Thyroid gland (tissue), 4 donors: ENCODE data around the gene BLOC1S5. TPM values are rescaled to one million over a fixed set of nuclear protein-coding genes. Genes with fewer than 3 reads are reported as not detected.
A peak's percentile ranks its signal among the peaks of the same experiment; 100 is the strongest.

ENCODE experiments used
- DNase-seq, 2 donors: peaks; one replicate each; pipeline ENCODE4 v3.0.0-alpha.2; 2019
- H3K27ac ChIP-seq, 3 donors: fragments of 200-600 bp; sonication (generic); 1 replicate in 2 of 3; 2 replicates in 1 of 3; pipeline ENCODE4 v1.5.1; 2016 to 2019; ENCODE audit warnings: mild to moderate bottlenecking in 1 of 3, moderate library complexity in 1 of 3
- H3K27me3 ChIP-seq: fragments of 200-600 bp; sonication (generic); one replicate; pipeline ENCODE4 v1.5.1; 2019
- H3K36me3 ChIP-seq, 2 donors: fragments of 200-600 bp; sonication (generic); one replicate each; pipeline ENCODE4 v1.5.1; 2016 to 2019
- H3K4me1 ChIP-seq, 2 donors: fragments of 200-600 bp; sonication (generic); one replicate each; pipeline ENCODE4 v1.5.1; 2017 to 2019
- H3K4me3 ChIP-seq, 3 donors: fragments of 200-600 bp; sonication (generic); replicated peaks in 1 of 3; 1 replicate in 2 of 3; 2 replicates in 1 of 3; pipeline ENCODE4 v1.5.1; 2016; ENCODE audit warnings: mild to moderate bottlenecking in 1 of 3
- H3K9me3 ChIP-seq: fragments of 200-600 bp; sonication (generic); one replicate; pipeline ENCODE4 v1.5.1; 2017
- CTCF ChIP-seq, 6 experiments: fragments of 200-600 bp in 3 of 6; fragments of 450-650 bp in 3 of 6; sonication (generic) in 3 of 6; IDR thresholded peaks; one replicate each; pipeline ENCODE4 v1.5.1; 2016 to 2019; ENCODE audit warnings: antibody characterized with exemption in 6 of 6, mild to moderate bottlenecking in 2 of 6, inconsistent platforms in 1 of 6, moderate library complexity in 1 of 6
- POLR2A ChIP-seq, 2 donors: fragments of 450-650 bp; IDR thresholded peaks; one replicate each; pipeline ENCODE4 v1.6.1; 2017; ENCODE audit warnings: antibody characterized with exemption in 2 of 2, mild to moderate bottlenecking in 2 of 2, moderate library complexity in 1 of 2
- WGBS, 2 donors: methylation state at CpG; one replicate each; pipeline ENCODE4 v1.1.5; 2017; 5-methylcytosine and 5-hydroxymethylcytosine counted together
- intact Hi-C: fragments of 100-400 bp; cut with DNase I; formaldehyde crosslinking; loops from one replicate; pipeline ENCODE4 v1.15.1; 2023
- total RNA-seq, 4 donors: library from RNA; depleted of rRNA; stranded (reverse); fragments of >200 nt; gene quantifications; one replicate each; pipeline ENCODE4 v1.2.3, GENCODE V29; 2016

BLOC1S5 gene
- total RNA-seq, 4 donors from 2014 or later = 15.2 to 27.7 (median 19.9) TPM

GRCh38 chr6:8102122-8102958 is 38.2 kb upstream of the BLOC1S5 start, which contains the start of gene EEF1E1:
Gene EEF1E1 (minus strand): TSS chr6:8102548. CDS start chr6:8102521, 27 bp downstream.
- peak; percentile 94 to 95 for DNase-seq
- Histone ChIP-seq H3K27ac (peak within 1 kb of the TSS in 1 of 3 donors; percentile 13), H3K4me1 (peaks cover 6 to 8% of the 10 kb centered on the region in 2 donors), H3K9me3 (no peaks in the 10 kb centered on the region), H3K27me3 (no peaks in the 10 kb centered on the region), H3K4me3 (peak within 1 kb of the TSS; percentile 77 to 95 (median 89)), H3K36me3 (no peaks in the 10 kb centered on the region)
- TF ChIP-seq CTCF (IDR thresholded peaks at IDR 0.05) = no peak
- TF ChIP-seq POLR2A (IDR thresholded peaks at IDR 0.05) = peak in 1 of 2 donors; percentile 61
- intact Hi-C loops = no loop called here
- 2 to 3% methylated on average over 31 to 34 of the region's 43 CpGs for WGBS, 2 donors

DNA sequence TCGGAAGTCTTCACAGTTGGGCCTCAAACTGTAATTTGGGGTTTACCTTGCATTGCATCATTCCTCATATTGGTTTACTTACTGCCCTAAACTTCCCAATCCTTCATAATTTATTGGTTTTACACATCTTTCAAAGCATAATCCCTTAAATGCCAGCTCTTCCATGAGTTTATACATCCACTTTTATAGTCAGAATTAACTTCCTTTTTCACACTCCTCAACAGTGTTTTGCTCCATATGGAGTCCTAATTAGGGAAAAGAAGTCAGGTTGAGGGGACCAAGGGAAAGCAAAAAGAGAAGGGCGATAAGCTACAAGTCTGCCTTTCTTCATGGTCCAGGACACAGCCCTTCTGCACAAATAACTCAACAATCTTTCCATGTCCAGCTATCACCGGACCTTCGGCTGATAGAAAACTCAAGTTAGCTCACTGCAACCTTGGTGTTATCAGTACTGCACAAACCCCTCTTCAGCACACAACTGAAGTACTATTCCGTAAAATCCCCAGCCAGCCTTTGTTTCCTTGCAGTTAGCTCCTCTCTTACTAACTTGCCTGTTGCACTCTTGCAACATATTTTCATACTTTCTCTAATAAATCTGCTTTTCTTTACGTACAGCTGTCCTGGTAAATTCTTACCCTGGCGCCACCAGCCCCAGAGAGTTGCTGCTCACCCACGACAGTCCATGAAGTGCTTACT is 36.1 kb upstream of the BLOC1S5 start:
- intact Hi-C loops = no loop called here
- WGBS, 2 donors = 94 to 96% methylated on average over 8 of the region's 8 CpGs
- Histone ChIP-seq H3K27me3 (no peaks in the 10 kb centered on the region), H3K9me3 (no peaks in the 10 kb centered on the region), H3K4me3 (no peak overlapping the region), H3K36me3 (peaks cover 11 to 15% of the 10 kb centered on the region in 2 donors), H3K27ac (no peak overlapping the region), H3K4me1 (peaks cover 6 to 8% of the 10 kb centered on the region in 2 donors)
- TF ChIP-seq CTCF (IDR thresholded peaks at IDR 0.05) = no peak
- TF ChIP-seq POLR2A (IDR thresholded peaks at IDR 0.05) = no peak
- no peak for DNase-seq

DNA sequence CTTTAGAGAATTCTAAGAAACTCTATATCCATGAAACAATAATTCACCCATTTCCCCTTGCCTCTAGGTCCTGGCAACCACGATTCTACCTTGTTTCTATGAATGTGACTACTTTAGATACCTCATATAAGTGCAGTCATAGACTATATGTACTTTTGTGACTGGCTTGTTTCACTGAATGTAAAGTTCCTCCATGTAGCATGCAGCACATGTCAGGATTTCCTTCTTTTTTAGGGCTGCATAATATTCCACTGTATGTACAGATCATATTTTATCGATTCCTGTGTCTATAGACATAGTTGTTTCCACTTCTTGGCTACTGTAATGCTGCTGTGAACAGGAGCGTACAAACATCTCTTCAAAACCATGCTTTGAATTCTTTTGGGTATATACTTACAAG is 26.5 kb upstream of the BLOC1S5 start:
- no peak for DNase-seq
- Histone ChIP-seq H3K9me3 (no peaks in the 10 kb centered on the region), H3K4me1 (no peaks in the 10 kb centered on the region), H3K4me3 (no peak overlapping the region), H3K27me3 (no peaks in the 10 kb centered on the region), H3K27ac (no peak overlapping the region), H3K36me3 (peaks cover 1 to 26% of the 10 kb centered on the region in 2 donors)
- intact Hi-C loops = no loop called here
- TF ChIP-seq CTCF (IDR thresholded peaks at IDR 0.05) = no peak
- TF ChIP-seq POLR2A (IDR thresholded peaks at IDR 0.05) = no peak
- WGBS, 2 donors = 99% methylated on average over 3 of the region's 3 CpGs

DNA sequence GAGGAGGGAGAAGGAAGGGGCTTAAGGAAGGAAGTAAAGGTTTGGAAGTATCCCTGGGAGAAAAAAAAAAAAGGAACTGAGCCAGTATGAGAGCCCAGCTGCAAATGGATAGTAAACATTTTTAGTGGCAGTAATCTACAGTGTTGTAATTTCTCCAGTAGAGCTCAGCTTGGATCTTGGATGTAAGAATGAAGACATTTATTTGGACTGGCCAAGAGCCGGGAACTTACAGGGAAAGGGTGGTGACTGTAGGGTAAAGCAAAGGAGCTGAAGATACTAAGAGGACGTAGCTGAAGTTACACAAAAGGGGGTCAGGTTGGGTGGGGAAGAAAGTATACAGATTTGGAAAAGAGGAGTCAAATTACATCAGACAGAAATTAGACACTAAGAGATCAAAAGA is 24.7 kb upstream of the BLOC1S5 start:
- Histone ChIP-seq H3K27me3 (no peaks in the 10 kb centered on the region), H3K27ac (no peak overlapping the region), H3K4me3 (no peak overlapping the region), H3K36me3 (peaks cover 0 to 16% of the 10 kb centered on the region in 2 donors), H3K4me1 (peaks cover 0 to 10% of the 10 kb centered on the region in 2 donors), H3K9me3 (no peaks in the 10 kb centered on the region)
- no peak for TF ChIP-seq CTCF (IDR thresholded peaks at IDR 0.05)
- TF ChIP-seq POLR2A (IDR thresholded peaks at IDR 0.05) = no peak
- DNase-seq = no peak
- intact Hi-C loops = no loop called here
- WGBS, 2 donors = 97 to 98% methylated on average over 2 of the region's 2 CpGs
